Naive thymus-derived CD8-positive, alpha-beta T cell (primary cell): ENCODE measurements around the gene C5orf52. TPM values are rescaled to one million over a fixed set of nuclear protein-coding genes. Genes with fewer than 3 reads are reported as not detected.
A peak's percentile ranks its signal among the peaks of the same experiment; 100 is the strongest.
"Not testable (repeated sequence)": the region's sequence is repeated elsewhere in the genome, so short reads cannot be mapped to it uniquely, and the experiment has no call there.

Source experiments
- ATAC-seq, 2 donors: fragments of 150-1000 bp; cut with Tn5 transposase in 1 of 2; sonication (Bioruptor Pico), chemical (Tn5 transposase) in 1 of 2; 1 replicate in 1 of 2; 2 replicates in 1 of 2; pipeline ENCODE4 v1.10.0; 2021; ENCODE audit warnings: mild to moderate bottlenecking in 2 of 2, moderate library complexity in 2 of 2
- POLR2A ChIA-PET: fragments of 350-600 bp; sonication (Branson Sonifier 250); formaldehyde crosslinking; loops from one replicate; lab custom pipeline; 2021; ENCODE audit warnings: antibody characterized with exemption; lab: Charles Lee
- DNase-seq, 10 donors: peaks; one replicate each; pipeline versions ENCODE4 v3.0.0 to v3.0.0-alpha.2; 2020 to 2022
- H3K27ac Mint-ChIP-seq, 10 donors: one replicate each; pipeline ENCODE4 v1.8.0; 2020 to 2022; ENCODE audit warnings: mild to moderate bottlenecking in 10 of 10, mixed read lengths in 10 of 10, moderate library complexity in 4 of 10, inconsistent platforms in 1 of 10
- H3K27me3 Mint-ChIP-seq, 5 donors: one replicate each; pipeline ENCODE4 v1.8.0; 2021 to 2022; ENCODE audit warnings: mixed read lengths in 5 of 5
- H3K36me3 Mint-ChIP-seq, 3 donors: one replicate each; pipeline ENCODE4 v1.8.0; 2020 to 2022; ENCODE audit warnings: mixed read lengths in 3 of 3, mild to moderate bottlenecking in 2 of 3, inconsistent platforms in 1 of 3
- H3K4me1 Mint-ChIP-seq, 4 donors: one replicate each; pipeline ENCODE4 v1.8.0; 2021 to 2022; ENCODE audit warnings: mixed read lengths in 4 of 4
- H3K4me3 Mint-ChIP-seq, 10 donors: one replicate each; pipeline ENCODE4 v1.8.0; 2020 to 2022; ENCODE audit warnings: mild to moderate bottlenecking in 10 of 10, mixed read lengths in 10 of 10, moderate library complexity in 6 of 10, inconsistent platforms in 1 of 10
- H3K9me3 Mint-ChIP-seq, 9 donors: one replicate each; pipeline ENCODE4 v1.8.0; 2020 to 2022; ENCODE audit warnings: mixed read lengths in 9 of 9, mild to moderate bottlenecking in 3 of 9, inconsistent platforms in 1 of 9, moderate library complexity in 1 of 9
- polyA plus RNA-seq, 3 donors: library from polyadenylated mRNA; unstranded; fragments of 300-500 nt; fragmentation: Illumina TruSeq; gene quantifications; one replicate each; pipeline ENCODE4 v1.2.3, GENCODE V29; 2021
- total RNA-seq, 8 experiments: library from RNA in 2 of 8; stranded (reverse) in 2 of 8; gene quantifications; one replicate each; pipeline ENCODE4 v1.2.3 and lab custom pipeline; 2021 to 2026

Gene C5orf52
- total and polyA plus RNA-seq, 5 experiments from 2014 or later: not detected

- H3K36me3 Mint-ChIP-seq: peaks cover 7 to 51% (median 35%) of the 10 kb centered on the region in 3 donors
- no peak overlapping the region for H3K27ac Mint-ChIP-seq
- POLR2A ChIA-PET: no interaction called here
- no peak for DNase-seq
- no peak for ATAC-seq
- no peak overlapping the region for H3K4me3 Mint-ChIP-seq
- peaks cover 17 to 82% (median 38%) of the 10 kb centered on the region in 9 donors for H3K9me3 Mint-ChIP-seq
- H3K27me3 Mint-ChIP-seq: peaks cover 0 to 3% (median 0%) of the 10 kb centered on the region in 5 donors
- peaks cover 0 to 7% (median 5%) of the 10 kb centered on the region in 4 donors for H3K4me1 Mint-ChIP-seq
Measured at GRCh38 chr5:157657516-157657915, 13.8 kb upstream of the C5orf52 start.

GRCh38 chr5:157658893-157659292 is 12.4 kb upstream of the C5orf52 start:
- POLR2A ChIA-PET: no interaction called here
- Mint-ChIP-seq H3K4me3 (no peak overlapping the region), H3K27me3 (peaks cover 0 to 2% (median 0%) of the 10 kb centered on the region in 5 donors), H3K36me3 (peaks cover 7 to 48% (median 27%) of the 10 kb centered on the region in 3 donors), H3K4me1 (peaks cover 0 to 7% (median 0%) of the 10 kb centered on the region in 4 donors), H3K9me3 (peaks cover 12 to 79% (median 28%) of the 10 kb centered on the region in 9 donors), H3K27ac (no peak overlapping the region)
- ATAC-seq (no peak), DNase-seq (no peak)

GRCh38 chr5:157659868-157660660 is 11.3 kb upstream of the C5orf52 start:
- H3K27me3 Mint-ChIP-seq: peaks cover 0 to 2% (median 0%) of the 10 kb centered on the region in 5 donors

GRCh38 chr5:157665467-157666070 is 5.8 kb upstream of the C5orf52 start:
- POLR2A ChIA-PET: no interaction called here
- peaks cover 15 to 28% (median 22%) of the 10 kb centered on the region in 5 donors for H3K27me3 Mint-ChIP-seq
- H3K27ac Mint-ChIP-seq: no peak overlapping the region
- ATAC-seq: no peak
- H3K4me3 Mint-ChIP-seq: no peak overlapping the region
- peaks cover 0 to 49% (median 11%) of the 10 kb centered on the region in 9 donors for H3K9me3 Mint-ChIP-seq
- no peak for DNase-seq
- peaks cover 0 to 21% (median 8%) of the 10 kb centered on the region in 3 donors for H3K36me3 Mint-ChIP-seq
- H3K4me1 Mint-ChIP-seq: peaks cover 3 to 16% (median 7%) of the 10 kb centered on the region in 4 donors

More at GRCh38 chr5:157659868-157660660, 11.3 kb upstream of the C5orf52 start:
- DNase-seq (no peak), ATAC-seq (no peak)
- POLR2A ChIA-PET: no interaction called here
- no peak overlapping the region for H3K27ac Mint-ChIP-seq
- peaks cover 0 to 7% (median 0%) of the 10 kb centered on the region in 4 donors for H3K4me1 Mint-ChIP-seq
- no peak overlapping the region for H3K4me3 Mint-ChIP-seq
- peaks cover 7 to 47% (median 24%) of the 10 kb centered on the region in 3 donors for H3K36me3 Mint-ChIP-seq
- peaks cover 11 to 83% (median 28%) of the 10 kb centered on the region in 9 donors for H3K9me3 Mint-ChIP-seq

GRCh38 chr5:157668356-157668755 is 3.0 kb upstream of the C5orf52 start:
- DNase-seq (no peak), ATAC-seq (no peak)
- Mint-ChIP-seq H3K4me1 (peaks cover 20 to 30% (median 25%) of the 10 kb centered on the region in 4 donors), H3K36me3 (peaks cover 4 to 7% (median 4%) of the 10 kb centered on the region in 3 donors), H3K4me3 (no peak overlapping the region), H3K9me3 (peaks cover 0 to 28% (median 8%) of the 10 kb centered on the region in 9 donors), H3K27ac (no peak overlapping the region), H3K27me3 (peaks cover 28 to 49% (median 38%) of the 10 kb centered on the region in 5 donors)
- POLR2A ChIA-PET: interaction anchor here (1.0 kb wide), 1 partner anchor 75 kb away, joined by 3 read pairs; the partner anchor contains the start of gene LSM11

- Mint-ChIP-seq H3K27ac (no peak overlapping the region), H3K9me3 (peaks cover 0 to 19% (median 4%) of the 10 kb centered on the region in 9 donors), H3K4me1 (peaks cover 20 to 28% (median 24%) of the 10 kb centered on the region in 4 donors), H3K27me3 (peaks cover 28 to 60% (median 38%) of the 10 kb centered on the region in 5 donors), H3K4me3 (peak overlapping the region in 4 of 10 donors; percentile 78 to 89 (median 81)), H3K36me3 (peaks cover under 1 to 4% (median 4%) of the 10 kb centered on the region in 3 donors)
- DNase-seq (no peak), ATAC-seq (no peak)
- POLR2A ChIA-PET: no interaction called here
Measured at GRCh38 chr5:157669701-157670097, 1.6 kb upstream of the C5orf52 start.

GRCh38 chr5:157671592-157672330 is 428 bp downstream of the C5orf52 start:
- Mint-ChIP-seq H3K4me3 (peak overlapping the region; percentile 73 to 89 (median 81)), H3K9me3 (peaks cover 0 to 4% (median 0%) of the 10 kb centered on the region in 9 donors), H3K27ac (peak overlapping the region in 3 of 10 donors; percentile 48 to 59 (median 49)), H3K4me1 (peaks cover 20 to 28% (median 24%) of the 10 kb centered on the region in 4 donors), H3K36me3 (peaks cover 0 to 4% (median 4%) of the 10 kb centered on the region in 3 donors), H3K27me3 (peaks cover 26 to 60% (median 38%) of the 10 kb centered on the region in 5 donors)
- ATAC-seq (no peak), DNase-seq (no peak)
- POLR2A ChIA-PET: no interaction called here

GRCh38 chr5:157672976-157673375 is 1.6 kb downstream of the C5orf52 start:
- Mint-ChIP-seq H3K27me3 (peaks cover 25 to 55% (median 34%) of the 10 kb centered on the region in 5 donors), H3K27ac (peak overlapping the region in 1 of 10 donors; percentile 29), H3K9me3 (peaks cover 0 to 4% (median 0%) of the 10 kb centered on the region in 9 donors), H3K36me3 (peaks cover 0 to 4% (median 4%) of the 10 kb centered on the region in 3 donors), H3K4me1 (peaks cover 20 to 28% (median 24%) of the 10 kb centered on the region in 4 donors), H3K4me3 (no peak overlapping the region)
- POLR2A ChIA-PET: no interaction called here
- DNase-seq (no peak), ATAC-seq (no peak)

GRCh38 chr5:157674351-157674750 is 3.0 kb downstream of the C5orf52 start:
- DNase-seq, ATAC-seq, H3K36me3 Mint-ChIP-seq, H3K9me3 Mint-ChIP-seq, H3K4me3 Mint-ChIP-seq, POLR2A ChIA-PET, H3K27ac Mint-ChIP-seq: not testable (repeated sequence)
- peaks cover 20 to 28% (median 24%) of the 10 kb centered on the region in 4 donors for H3K4me1 Mint-ChIP-seq
- H3K27me3 Mint-ChIP-seq: peaks cover 18 to 44% (median 26%) of the 10 kb centered on the region in 5 donors

GRCh38 chr5:157677931-157678330 is 6.6 kb downstream of the C5orf52 start:
- no peak overlapping the region for H3K4me3 Mint-ChIP-seq
- H3K9me3 Mint-ChIP-seq: peaks cover 0 to 2% (median 0%) of the 10 kb centered on the region in 9 donors
- POLR2A ChIA-PET: no interaction called here
- H3K27ac Mint-ChIP-seq: no peak overlapping the region
- H3K27me3 Mint-ChIP-seq: peaks cover 0 to 11% (median 0%) of the 10 kb centered on the region in 5 donors
- ATAC-seq: no peak
- DNase-seq: no peak
- H3K36me3 Mint-ChIP-seq: no peaks in the 10 kb centered on the region
- H3K4me1 Mint-ChIP-seq: no peaks in the 10 kb centered on the region

- DNase-seq (no peak), ATAC-seq (no peak)
- POLR2A ChIA-PET: no interaction called here
- H3K27ac Mint-ChIP-seq: no peak overlapping the region
- no peaks in the 10 kb centered on the region for H3K36me3 Mint-ChIP-seq
- no peaks in the 10 kb centered on the region for H3K27me3 Mint-ChIP-seq
- no peaks in the 10 kb centered on the region for H3K4me1 Mint-ChIP-seq
- H3K4me3 Mint-ChIP-seq: no peak overlapping the region
- H3K9me3 Mint-ChIP-seq: peaks cover 0 to 2% (median 0%) of the 10 kb centered on the region in 9 donors
Measured at GRCh38 chr5:157679801-157680200, 8.5 kb downstream of the C5orf52 start.

GRCh38 chr5:157680239-157680638 is 8.9 kb downstream of the C5orf52 start:
- Mint-ChIP-seq H3K4me1 (no peaks in the 10 kb centered on the region), H3K9me3 (peaks cover 0 to 2% (median 0%) of the 10 kb centered on the region in 9 donors), H3K27ac (no peak overlapping the region), H3K27me3 (no peaks in the 10 kb centered on the region), H3K36me3 (no peaks in the 10 kb centered on the region), H3K4me3 (no peak overlapping the region)
- no peak for DNase-seq
- POLR2A ChIA-PET: no interaction called here
- ATAC-seq: no peak
